ENCODE results near the gene GSTT2B. TPM values are rescaled to one million over a fixed set of nuclear protein-coding genes. Genes with fewer than 3 reads are reported as not detected.
A peak's percentile ranks its signal among the peaks of the same experiment; 100 is the strongest.
"Not testable (repeated sequence)": the region's sequence is repeated elsewhere in the genome, so short reads cannot be mapped to it uniquely, and the experiment has no call there.

The GSTT2B gene, protein sequence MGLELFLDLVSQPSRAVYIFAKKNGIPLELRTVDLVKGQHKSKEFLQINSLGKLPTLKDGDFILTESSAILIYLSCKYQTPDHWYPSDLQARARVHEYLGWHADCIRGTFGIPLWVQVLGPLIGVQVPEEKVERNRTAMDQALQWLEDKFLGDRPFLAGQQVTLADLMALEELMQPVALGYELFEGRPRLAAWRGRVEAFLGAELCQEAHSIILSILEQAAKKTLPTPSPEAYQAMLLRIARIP
- total RNA-seq (ENCODE audit: unreplicated experiment): 6.0 TPM
- long read RNA-seq, partial matches to known transcripts: 1 of 5 reads
- long read RNA-seq, other reads (novel, unspliced or antisense): 2 of 5 reads

DNA sequence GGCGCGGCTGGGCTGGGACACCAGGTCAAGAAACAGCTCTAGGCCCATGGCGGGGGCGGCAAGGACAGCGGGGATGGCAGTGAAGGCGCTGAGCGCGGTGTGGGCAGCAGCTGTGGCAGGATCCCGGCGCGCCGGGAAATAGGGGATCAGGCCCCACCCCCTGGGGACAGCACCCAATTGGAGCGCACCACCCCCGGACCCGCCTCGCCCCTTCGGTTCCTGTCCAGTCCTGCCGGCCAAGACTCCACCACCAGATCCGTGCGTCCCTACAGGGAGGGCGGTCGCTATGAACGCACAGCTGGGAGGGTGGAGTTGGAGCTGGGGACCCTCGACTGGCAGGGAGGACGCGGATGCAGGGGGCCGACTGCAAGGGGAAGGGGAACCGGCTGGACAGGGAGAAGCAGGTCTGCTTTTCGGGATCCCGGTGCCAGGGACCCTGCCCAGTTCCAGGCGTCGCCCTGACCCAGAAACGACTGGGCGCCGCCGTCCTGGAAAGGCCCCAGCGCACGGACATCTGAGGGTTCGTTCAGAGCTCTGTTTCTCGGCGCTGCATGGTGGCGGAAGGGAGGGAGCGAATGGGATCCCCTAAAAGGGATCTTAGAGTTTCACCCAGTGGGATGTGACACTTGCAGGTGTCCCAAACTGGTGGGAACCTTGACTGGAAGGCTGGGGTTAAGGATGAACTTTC, at the start of gene GSTT2B:
Gene GSTT2B, minus strand, starts transcription at position 112 of the 688 bp plus-strand sequence. Its CDS starts 64 bp downstream, at position 48.
- not testable (repeated sequence) for H3K4me3 Mint-ChIP-seq (ENCODE audit: unreplicated experiment)

DNA sequence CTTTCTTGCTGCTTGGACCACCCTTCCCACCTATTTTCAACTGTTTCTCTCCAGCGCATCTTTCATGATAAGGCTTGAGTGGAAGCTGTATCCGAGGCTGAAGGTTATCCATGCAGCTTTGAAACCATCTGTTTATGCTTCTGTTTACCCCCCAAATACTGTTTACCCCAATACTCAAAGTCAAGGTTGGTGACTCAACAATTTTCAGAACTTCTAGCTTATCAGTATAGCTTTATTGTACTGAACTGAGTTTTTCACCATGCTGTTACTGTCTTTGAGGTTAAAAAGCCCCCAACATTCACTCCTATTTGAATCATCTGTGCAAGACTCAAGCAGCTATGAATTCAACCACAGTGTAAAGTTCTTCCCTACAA, 49.0 kb upstream of the GSTT2B start:
- peak overlapping the region; percentile 58 for H3K27ac Mint-ChIP-seq (ENCODE audit: unreplicated experiment)

More for the DNA sequence above, at the start of gene GSTT2B:
- H3K36me3 Mint-ChIP-seq (ENCODE audit: low read depth, unreplicated experiment); DNase-seq (ENCODE audit: low spot score); H3K4me1 Mint-ChIP-seq (ENCODE audit: unreplicated experiment); H3K27me3 Mint-ChIP-seq (ENCODE audit: unreplicated experiment); H3K27ac Mint-ChIP-seq (ENCODE audit: unreplicated experiment); H3K9me3 Mint-ChIP-seq (ENCODE audit: unreplicated experiment): not testable (repeated sequence)

DNA sequence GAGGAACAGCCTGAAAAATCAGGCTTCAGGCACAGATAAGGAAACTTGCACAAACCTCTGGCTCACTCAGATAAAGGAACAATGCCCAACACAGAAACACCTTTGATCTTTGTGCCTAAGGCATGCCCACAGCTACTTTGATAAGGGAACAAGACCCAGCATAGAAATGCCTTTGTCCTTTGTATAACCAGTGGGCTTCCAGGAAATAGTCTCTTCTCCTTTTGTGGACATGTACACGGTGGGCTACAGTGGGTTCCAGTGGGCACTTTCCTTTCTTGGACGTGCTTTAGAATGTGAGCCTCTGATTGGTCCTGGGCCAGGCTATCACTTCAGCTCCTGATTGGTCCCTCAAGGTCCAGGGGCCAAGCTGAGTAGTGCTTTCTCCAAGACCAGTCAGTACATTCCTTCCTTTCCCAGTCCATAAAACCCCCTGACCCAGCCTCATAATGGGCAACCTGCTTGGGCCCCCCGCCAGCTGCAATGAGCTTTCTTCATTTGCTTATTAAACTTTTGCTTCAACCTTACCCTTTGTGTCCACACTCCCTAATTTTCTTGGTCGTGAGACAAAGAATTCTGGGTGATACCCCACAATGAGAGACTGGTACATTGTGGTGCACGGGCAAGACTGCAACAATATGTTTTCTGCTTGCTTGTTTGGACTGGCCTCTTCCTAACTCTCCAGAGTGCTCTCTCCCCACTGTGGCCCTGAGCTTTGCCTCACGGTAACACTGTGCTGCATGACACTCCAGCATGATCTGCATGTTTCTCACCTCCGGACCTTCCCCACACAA, 48.4 kb upstream of the GSTT2B start:
- H3K4me1 Mint-ChIP-seq (ENCODE audit: unreplicated experiment): peaks cover 32% of the 10 kb centered on the region
- DNase-seq (ENCODE audit: low spot score): no peak
- H3K27me3 Mint-ChIP-seq (ENCODE audit: unreplicated experiment): peaks cover 11% of the 10 kb centered on the region
- H3K4me3 Mint-ChIP-seq (ENCODE audit: unreplicated experiment): no peak overlapping the region
- TF ChIP-seq, protein P1, sequence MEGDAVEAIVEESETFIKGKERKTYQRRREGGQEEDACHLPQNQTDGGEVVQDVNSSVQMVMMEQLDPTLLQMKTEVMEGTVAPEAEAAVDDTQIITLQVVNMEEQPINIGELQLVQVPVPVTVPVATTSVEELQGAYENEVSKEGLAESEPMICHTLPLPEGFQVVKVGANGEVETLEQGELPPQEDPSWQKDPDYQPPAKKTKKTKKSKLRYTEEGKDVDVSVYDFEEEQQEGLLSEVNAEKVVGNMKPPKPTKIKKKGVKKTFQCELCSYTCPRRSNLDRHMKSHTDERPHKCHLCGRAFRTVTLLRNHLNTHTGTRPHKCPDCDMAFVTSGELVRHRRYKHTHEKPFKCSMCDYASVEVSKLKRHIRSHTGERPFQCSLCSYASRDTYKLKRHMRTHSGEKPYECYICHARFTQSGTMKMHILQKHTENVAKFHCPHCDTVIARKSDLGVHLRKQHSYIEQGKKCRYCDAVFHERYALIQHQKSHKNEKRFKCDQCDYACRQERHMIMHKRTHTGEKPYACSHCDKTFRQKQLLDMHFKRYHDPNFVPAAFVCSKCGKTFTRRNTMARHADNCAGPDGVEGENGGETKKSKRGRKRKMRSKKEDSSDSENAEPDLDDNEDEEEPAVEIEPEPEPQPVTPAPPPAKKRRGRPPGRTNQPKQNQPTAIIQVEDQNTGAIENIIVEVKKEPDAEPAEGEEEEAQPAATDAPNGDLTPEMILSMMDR (IDR thresholded peaks at IDR 0.05; ENCODE audit: unreplicated experiment): no peak
- peaks cover 7% of the 10 kb centered on the region for H3K36me3 Mint-ChIP-seq (ENCODE audit: low read depth, unreplicated experiment)
- H3K27ac Mint-ChIP-seq (ENCODE audit: unreplicated experiment): no peak overlapping the region
- no peaks in the 10 kb centered on the region for H3K9me3 Mint-ChIP-seq (ENCODE audit: unreplicated experiment)

More for the DNA sequence above, 49.0 kb upstream of the GSTT2B start:
- Mint-ChIP-seq H3K27me3 (ENCODE audit: unreplicated experiment) (peaks cover 11% of the 10 kb centered on the region), H3K4me1 (ENCODE audit: unreplicated experiment) (peaks cover 30% of the 10 kb centered on the region), H3K4me3 (ENCODE audit: unreplicated experiment) (peak overlapping the region; percentile 48), H3K9me3 (ENCODE audit: unreplicated experiment) (no peaks in the 10 kb centered on the region), H3K36me3 (ENCODE audit: low read depth, unreplicated experiment) (peaks cover 7% of the 10 kb centered on the region)
- TF ChIP-seq, protein P1 (IDR thresholded peaks at IDR 0.05; ENCODE audit: unreplicated experiment): no peak
- DNase-seq (ENCODE audit: low spot score): no peak

DNA sequence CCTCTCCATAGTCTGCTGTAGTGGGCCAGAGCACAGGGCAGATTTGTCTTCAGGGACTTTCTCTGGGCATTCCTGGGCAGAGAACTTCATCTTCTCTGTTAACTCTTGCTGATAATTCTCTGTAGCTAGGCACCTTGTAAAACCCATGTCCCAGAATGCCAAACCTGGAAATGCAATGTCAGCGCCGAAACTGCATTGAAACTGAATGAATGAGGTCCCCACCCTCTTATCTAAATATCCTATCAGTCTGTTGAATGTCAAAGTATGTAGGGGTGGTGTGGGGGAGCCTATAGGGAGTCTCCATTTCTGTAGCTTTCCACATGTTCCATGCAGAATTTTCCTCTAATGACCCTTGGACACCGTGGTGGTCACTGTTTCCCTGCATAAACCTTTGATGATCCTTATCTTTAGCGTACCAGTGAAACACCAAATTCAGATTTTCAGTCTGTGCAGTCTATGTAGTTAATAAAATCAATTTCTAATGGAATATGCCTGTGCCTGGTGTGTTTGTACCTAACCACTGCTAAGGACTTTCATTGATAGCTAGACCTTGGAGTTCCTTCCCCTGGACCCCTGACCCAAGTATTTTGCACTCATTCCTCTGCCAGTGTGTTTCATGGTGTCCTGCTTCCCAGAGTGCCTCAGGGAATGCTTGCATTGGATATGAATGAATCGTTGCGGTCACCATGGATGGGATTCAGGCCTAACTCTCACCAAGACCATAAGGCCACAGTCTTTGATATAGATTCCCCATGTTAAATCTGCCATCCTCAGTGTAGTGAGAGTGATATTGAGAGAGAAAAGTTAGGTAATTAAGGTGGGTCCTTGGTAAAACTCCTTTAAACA, 47.6 kb upstream of the GSTT2B start:
- DNase-seq (ENCODE audit: low spot score): no peak
- Mint-ChIP-seq H3K36me3 (ENCODE audit: low read depth, unreplicated experiment) (peaks cover 7% of the 10 kb centered on the region), H3K4me1 (ENCODE audit: unreplicated experiment) (peaks cover 39% of the 10 kb centered on the region), H3K9me3 (ENCODE audit: unreplicated experiment) (no peaks in the 10 kb centered on the region), H3K27ac (ENCODE audit: unreplicated experiment) (no peak overlapping the region), H3K27me3 (ENCODE audit: unreplicated experiment) (peaks cover 11% of the 10 kb centered on the region), H3K4me3 (ENCODE audit: unreplicated experiment) (no peak overlapping the region)
- TF ChIP-seq, protein P1 (IDR thresholded peaks at IDR 0.05; ENCODE audit: unreplicated experiment): no peak

DNA sequence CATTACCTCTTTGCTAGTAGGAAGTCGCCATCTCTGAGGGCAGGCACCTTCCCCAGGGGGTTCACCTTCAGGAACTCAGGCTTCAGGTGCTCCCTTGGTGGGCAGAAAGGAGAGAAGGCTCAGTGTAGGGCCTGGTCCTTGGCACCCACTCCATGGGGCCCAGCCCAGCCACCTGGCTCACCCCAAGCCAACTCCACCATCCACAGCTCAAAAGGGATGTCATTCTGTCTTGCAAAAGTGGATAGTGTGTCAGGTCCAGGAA, 47.0 kb upstream of the GSTT2B start:
- TF ChIP-seq, protein P1 (IDR thresholded peaks at IDR 0.05; ENCODE audit: unreplicated experiment): no peak
- Mint-ChIP-seq H3K4me3 (ENCODE audit: unreplicated experiment) (no peak overlapping the region), H3K9me3 (ENCODE audit: unreplicated experiment) (no peaks in the 10 kb centered on the region), H3K36me3 (ENCODE audit: low read depth, unreplicated experiment) (peaks cover 7% of the 10 kb centered on the region), H3K4me1 (ENCODE audit: unreplicated experiment) (peaks cover 43% of the 10 kb centered on the region), H3K27ac (ENCODE audit: unreplicated experiment) (no peak overlapping the region), H3K27me3 (ENCODE audit: unreplicated experiment) (peaks cover 15% of the 10 kb centered on the region)
- no peak for DNase-seq (ENCODE audit: low spot score)
